K562 (cell line): ENCODE measurements around the gene QKI. TPM values are rescaled to one million over a fixed set of nuclear protein-coding genes. Genes with fewer than 3 reads are reported as not detected.

Experiments used
- ATAC-seq: fragments of 200-7000 bp; cut with Tn5 transposase; 3 replicates; pipeline ENCODE4 v1.9.1; 2020; ENCODE audit warnings: moderate library complexity
- BruUV-seq: library from RNA; stranded (reverse); fragments of 400-500 nt; replicated peaks from 2 replicates; lab custom pipeline; 2021; lab: Mats Ljungman, UMichigan
- CTCF ChIA-PET: fragments of 300-600 bp; formaldehyde crosslinking; extraction: SDS; loops from one replicate; lab custom pipeline; 2021; ENCODE audit warnings: low intra/inter-chr PET ratio; lab: Yijun Ruan, JAX
- POLR2A ChIA-PET: fragments of 300-600, 350-650 bp; sonication (Branson Sonifier 250); formaldehyde crosslinking; extraction: SDS; loops from one replicate; lab custom pipeline; 2021; ENCODE audit warnings: antibody characterized with exemption, inconsistent platforms; lab: Yijun Ruan, JAX
- DNase-seq, 4 experiments: peaks; one replicate each; pipeline versions ENCODE4 v3.0.0 to v3.0.0-alpha.2; 2011 to 2018; ENCODE audit warnings: low spot score in 3 of 4, mixed read lengths in 3 of 4; ENCODE audit errors: extremely low read depth in 1 of 4
- FAIRE-seq: peaks from 2 replicates; lab custom pipeline; 2011; peaks lifted over from hg19 to GRCh38; lab: Jason Lieb, UNC
- H2AFZ ChIP-seq: 2 replicates; pipeline ENCODE4 v1.6.0; 2011; ENCODE audit warnings: low read depth, low read length, control low read depth, inconsistent platforms
- H3K27ac ChIP-seq: fragments of 200-600 bp; 3 replicates; pipeline ENCODE4 v1.8.0; 2011; ENCODE audit warnings: low read depth, mild to moderate bottlenecking, control low read depth, inconsistent platforms, low read length, moderate library complexity, mixed read lengths; ENCODE audit errors: extremely low read depth
- H3K27me3 ChIP-seq, 2 experiments: fragments of 300-600 bp in 1 of 2; 2 replicates in 1 of 2; 3 replicates in 1 of 2; pipeline versions ENCODE4 v1.6.0 to v1.8.0; 2011; ENCODE audit warnings: inconsistent platforms in 2 of 2, low read length in 2 of 2, mild to moderate bottlenecking in 1 of 2, mixed read lengths in 1 of 2, moderate library complexity in 1 of 2; ENCODE audit not compliant: control insufficient read depth in 2 of 2, insufficient read depth in 2 of 2
- H3K36me3 ChIP-seq: fragments of 300-600 bp; 3 replicates; pipeline ENCODE4 v1.8.0; 2011; ENCODE audit warnings: mild to moderate bottlenecking, low read length, inconsistent platforms; ENCODE audit not compliant: control insufficient read depth, insufficient read depth
- H3K4me1 ChIP-seq, 2 experiments: fragments of 200-600 bp in 1 of 2; replicated peaks in 1 of 2; 2 replicates in 1 of 2; 3 replicates in 1 of 2; pipeline versions ENCODE4 v1.5.1 to v1.8.0; 2011; ENCODE audit warnings: inconsistent platforms in 2 of 2, low read length in 2 of 2, mild to moderate bottlenecking in 1 of 2, mixed read lengths in 1 of 2, moderate library complexity in 1 of 2; ENCODE audit not compliant: control insufficient read depth in 2 of 2, insufficient read depth in 2 of 2
- H3K4me2 ChIP-seq: 2 replicates; pipeline ENCODE4 v1.6.1; 2011; ENCODE audit warnings: low read length, control low read depth, inconsistent platforms, mixed read lengths; ENCODE audit not compliant: insufficient read depth
- H3K4me3 ChIP-seq: fragments of 200-600 bp; sonication (generic), shearing (Covaris generic); 2 replicates; pipeline ENCODE4 v1.5.1; 2016; ENCODE audit warnings: control low read depth, inconsistent platforms
- H3K79me2 ChIP-seq: fragments of 200-600 bp; 3 replicates; pipeline ENCODE4 v1.8.0; 2011; ENCODE audit warnings: low read length, inconsistent platforms; ENCODE audit not compliant: control insufficient read depth, insufficient read depth
- H3K9ac ChIP-seq, 2 experiments: 2 replicates each; pipeline versions ENCODE4 v1.6.0 to v1.6.1; 2011; ENCODE audit warnings: low read depth in 2 of 2, low read length in 2 of 2, control low read depth in 1 of 2, inconsistent platforms in 1 of 2, mild to moderate bottlenecking in 1 of 2, mixed read lengths in 1 of 2; ENCODE audit not compliant: insufficient read depth in 1 of 2
- H3K9me1 ChIP-seq: one replicate; pipeline ENCODE4 v1.6.0; 2011; ENCODE audit warnings: inconsistent platforms, mild to moderate bottlenecking, low read length, moderate library complexity; ENCODE audit not compliant: control insufficient read depth, insufficient read depth
- H3K9me3 ChIP-seq: replicated peaks from 2 replicates; pipeline ENCODE4 v1.5.1; 2011; ENCODE audit warnings: low read depth, low read length, inconsistent platforms; ENCODE audit not compliant: control insufficient read depth, insufficient read depth
- H4K20me1 ChIP-seq: replicated peaks from 2 replicates; pipeline ENCODE4 v1.6.1; 2011; ENCODE audit warnings: low read length, inconsistent platforms, mixed read lengths; ENCODE audit not compliant: control insufficient read depth, insufficient read depth
- CBX1 ChIP-seq: sonication (generic); IDR thresholded peaks from 2 replicates; pipeline ENCODE4 v1.6.1; 2016; ENCODE audit warnings: antibody characterized with exemption, low read depth, mild to moderate bottlenecking
- CCAR2 ChIP-seq: fragments of 200-400 bp; formaldehyde crosslinking; IDR thresholded peaks from 2 replicates; pipeline ENCODE4 v1.6.1; 2017; ENCODE audit warnings: mild to moderate bottlenecking, low read depth, low read length
- EZH2 ChIP-seq: IDR thresholded peaks from 2 replicates; pipeline ENCODE4 v1.6.1; 2012; ENCODE audit warnings: low read depth, mild to moderate bottlenecking, inconsistent platforms, low read length, borderline replicate concordance
- GABPB1 ChIP-seq: sonication (generic); formaldehyde crosslinking; IDR thresholded peaks from 2 replicates; pipeline ENCODE4 v1.8.0; 2022; ENCODE audit warnings: mild to moderate bottlenecking, missing genetic modification reagents
- HCFC1 ChIP-seq: IDR thresholded peaks from 2 replicates; pipeline ENCODE4 v1.6.1; 2012; ENCODE audit warnings: low read depth, low read length, improper control_type of control experiment
- ILF3 ChIP-seq: fragments of 450-650 bp; IDR thresholded peaks from 2 replicates; pipeline ENCODE4 v1.6.1; 2018; ENCODE audit warnings: antibody characterized with exemption, mild to moderate bottlenecking, moderate library complexity, borderline replicate concordance
- RFX1 ChIP-seq: fragments of 450-650 bp; IDR thresholded peaks from 2 replicates; pipeline ENCODE4 v1.6.1; 2016; ENCODE audit warnings: mild to moderate bottlenecking, moderate library complexity
- RHOXF2B ChIP-seq: fragments of 250-450 bp; sonication (Bioruptor Pico); conservative IDR thresholded peaks from 2 replicates; pipeline ENCODE4 v1.5.1; 2021
- RNF2 ChIP-seq: sonication (generic); IDR thresholded peaks from 2 replicates; pipeline ENCODE4 v1.6.1; 2016
- ZC3H4 ChIP-seq: sonication (generic); formaldehyde crosslinking; IDR thresholded peaks from 2 replicates; pipeline ENCODE4 v1.9.0; 2021; ENCODE audit warnings: missing genetic modification reagents, borderline replicate concordance
- ZNF644 ChIP-seq: fragments of 200-800 bp; sonication (Bioruptor generic); IDR thresholded peaks from 2 replicates; pipeline ENCODE4 v1.6.1; 2016; ENCODE audit warnings: low read depth, missing genetic modification characterization, missing compliant biosample characterization
- ZNF766 ChIP-seq: fragments of 200-800 bp; sonication (Bioruptor generic); conservative IDR thresholded peaks from 2 replicates; pipeline ENCODE4 v1.6.1; 2016; ENCODE audit warnings: missing genetic modification characterization, missing compliant biosample characterization
- WGBS: fragments of 100-300 bp; shearing (Covaris generic); methylation state at CpG from one replicate; pipeline ENCODE4 v1.1.6; 2016; ENCODE audit warnings: low coverage, mixed read lengths; ENCODE audit not compliant: insufficient coverage; ENCODE audit errors: missing lambda C conversion rate; 5-methylcytosine and 5-hydroxymethylcytosine counted together
- in situ Hi-C: fragments of 300-500 bp; cut with MboI; formaldehyde crosslinking; loops from 4 replicates; pipeline ENCODE4 v1.15.0; 2018; ENCODE audit warnings: inconsistent platforms, mixed read lengths
- intact Hi-C: fragments of 100-400 bp; cut with micrococcal nuclease; formaldehyde crosslinking; loops from 2 replicates; pipeline ENCODE4 v1.14.2; 2022
- polyA plus RNA-seq, 8 experiments: library from polyadenylated mRNA; depleted of rRNA in 4 of 8; stranded (reverse) in 5 of 8; unstranded in 3 of 8; fragments of >200 nt; fragmentation: Nextera tagmentation in 2 of 8; fragmentation: Illumina TruSeq in 1 of 8; extraction: Ambion mirVana in 2 of 8; extraction: Trizol in 1 of 8; gene quantifications; 2 replicates each; pipeline versions ENCODE4 v1.2.1 to v1.2.3, GENCODE V29; 2011 to 2014; ENCODE audit warnings: inconsistent platforms in 1 of 8, missing spikeins in 1 of 8
- total RNA-seq, 7 experiments: library from RNA; depleted of rRNA in 6 of 7; stranded (reverse); fragments of >200 nt in 6 of 7; fragmentation: Illumina TruSeq in 2 of 7; extraction: Trizol in 2 of 7; gene quantifications; 2 replicates each; pipeline versions ENCODE4 v1.2.1 to v1.2.3, GENCODE V29; 2011 to 2021; ENCODE audit warnings: low replicate concordance in 1 of 7
- TF ChIP-seq, protein P1 (sequence below): fragments of 450-650 bp; IDR thresholded peaks from 2 replicates; pipeline ENCODE4 v1.7.1; 2018; ENCODE audit warnings: mild to moderate bottlenecking, low read depth; ENCODE audit not compliant: partially characterized antibody
- TF ChIP-seq, protein P2 (sequence below), 2 experiments: IDR thresholded peaks in 1 of 2; conservative IDR thresholded peaks in 1 of 2; 2 replicates each; pipeline ENCODE4 v1.6.1; 2016; ENCODE audit warnings: low read depth in 2 of 2, mild to moderate bottlenecking in 1 of 2, missing compliant biosample characterization in 1 of 2, missing genetic modification characterization in 1 of 2, moderate library complexity in 1 of 2
- TF ChIP-seq, protein P3 (sequence below): fragments of 250-450 bp; sonication (Bioruptor Pico); IDR thresholded peaks from 2 replicates; pipeline ENCODE4 v1.8.0; 2021; ENCODE audit warnings: moderate library complexity, mild to moderate bottlenecking, inconsistent platforms

Gene QKI
- total and polyA plus RNA-seq, 9 of the 15 experiments (the other 6 are each of a cell fraction or from before 2014, with no cell fraction given) = 20.4 to 215 (median 123) TPM

DNA sequence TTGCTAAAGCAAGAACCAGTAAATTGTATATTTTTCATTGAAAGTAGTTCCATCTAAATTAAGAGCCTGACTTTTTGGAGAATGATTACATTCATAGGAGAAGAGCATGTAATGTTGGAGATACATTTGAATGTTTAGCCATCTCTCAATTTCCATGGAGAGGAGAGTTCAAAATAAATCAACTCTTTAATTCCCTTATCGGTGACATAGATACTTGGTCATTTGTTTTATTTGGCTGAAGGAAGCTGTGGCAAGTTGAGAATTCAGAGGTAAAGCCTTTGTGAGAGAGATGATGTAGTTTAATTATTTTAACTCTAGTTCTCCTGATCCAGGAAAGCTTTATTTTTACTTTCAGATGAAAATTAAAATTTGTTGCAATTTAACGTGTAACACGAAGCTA lies 22.3 kb downstream of the QKI start:
- Histone ChIP-seq H3K4me3 (no peak overlapping the region), H3K36me3 (no peaks in the 10 kb centered on the region), H3K27me3 (no peaks in the 10 kb centered on the region), H3K4me2 (no peak overlapping the region), H3K9me3 (no peaks in the 10 kb centered on the region), H3K79me2 (peaks cover 98% of the 10 kb centered on the region), H2AFZ (no peak overlapping the region), H3K4me1 (peaks cover 11 to 15% of the 10 kb centered on the region in 2 experiments; a peak in 4 of 5 replicates), H3K27ac (no peak overlapping the region)
- FAIRE-seq (no peak), DNase-seq (no peak)
- ChIA-PET CTCF (interaction anchor here (0.6 kb wide), 1 partner anchor 506 kb away, joined by 3 read pairs; no protein-coding TSS in a partner anchor), POLR2A (interaction anchor here (1.3 to 2.9 kb wide), 2 partner anchors 9 to 17 kb away, joined by 3 to 14 read pairs; no protein-coding TSS in a partner anchor)
- 87% methylated on average over 3 of the region's 3 CpGs for WGBS
- intact Hi-C loops = no loop called here
- BruUV-seq = no TSS peak
- in situ Hi-C loops = no loop called here
- TF ChIP-seq, protein P1, sequence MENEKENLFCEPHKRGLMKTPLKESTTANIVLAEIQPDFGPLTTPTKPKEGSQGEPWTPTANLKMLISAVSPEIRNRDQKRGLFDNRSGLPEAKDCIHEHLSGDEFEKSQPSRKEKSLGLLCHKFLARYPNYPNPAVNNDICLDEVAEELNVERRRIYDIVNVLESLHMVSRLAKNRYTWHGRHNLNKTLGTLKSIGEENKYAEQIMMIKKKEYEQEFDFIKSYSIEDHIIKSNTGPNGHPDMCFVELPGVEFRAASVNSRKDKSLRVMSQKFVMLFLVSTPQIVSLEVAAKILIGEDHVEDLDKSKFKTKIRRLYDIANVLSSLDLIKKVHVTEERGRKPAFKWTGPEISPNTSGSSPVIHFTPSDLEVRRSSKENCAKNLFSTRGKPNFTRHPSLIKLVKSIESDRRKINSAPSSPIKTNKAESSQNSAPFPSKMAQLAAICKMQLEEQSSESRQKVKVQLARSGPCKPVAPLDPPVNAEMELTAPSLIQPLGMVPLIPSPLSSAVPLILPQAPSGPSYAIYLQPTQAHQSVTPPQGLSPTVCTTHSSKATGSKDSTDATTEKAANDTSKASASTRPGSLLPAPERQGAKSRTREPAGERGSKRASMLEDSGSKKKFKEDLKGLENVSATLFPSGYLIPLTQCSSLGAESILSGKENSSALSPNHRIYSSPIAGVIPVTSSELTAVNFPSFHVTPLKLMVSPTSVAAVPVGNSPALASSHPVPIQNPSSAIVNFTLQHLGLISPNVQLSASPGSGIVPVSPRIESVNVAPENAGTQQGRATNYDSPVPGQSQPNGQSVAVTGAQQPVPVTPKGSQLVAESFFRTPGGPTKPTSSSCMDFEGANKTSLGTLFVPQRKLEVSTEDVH = no peak
- TF ChIP-seq ZNF644 (tag) = no peak
- no peak for TF ChIP-seq ZNF766 (CRISPR knock-in tag)
- TF ChIP-seq RNF2 = no peak
- TF ChIP-seq CCAR2 = no peak
- TF ChIP-seq RFX1 = no peak
- no peak for TF ChIP-seq GABPB1 (CRISPR knock-in tag)
- TF ChIP-seq ILF3 = no peak
- TF ChIP-seq, protein P2, sequence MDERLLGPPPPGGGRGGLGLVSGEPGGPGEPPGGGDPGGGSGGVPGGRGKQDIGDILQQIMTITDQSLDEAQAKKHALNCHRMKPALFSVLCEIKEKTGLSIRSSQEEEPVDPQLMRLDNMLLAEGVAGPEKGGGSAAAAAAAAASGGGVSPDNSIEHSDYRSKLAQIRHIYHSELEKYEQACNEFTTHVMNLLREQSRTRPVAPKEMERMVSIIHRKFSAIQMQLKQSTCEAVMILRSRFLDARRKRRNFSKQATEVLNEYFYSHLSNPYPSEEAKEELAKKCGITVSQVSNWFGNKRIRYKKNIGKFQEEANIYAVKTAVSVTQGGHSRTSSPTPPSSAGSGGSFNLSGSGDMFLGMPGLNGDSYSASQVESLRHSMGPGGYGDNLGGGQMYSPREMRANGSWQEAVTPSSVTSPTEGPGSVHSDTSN (CRISPR knock-in tag; IDR thresholded peaks at IDR 0.05; ENCODE audit: low read depth) = no peak
- TF ChIP-seq, protein P2 (tag; conservative IDR thresholded peaks at IDR 0.05; ENCODE audit: low read depth) = no peak
- no peak for TF ChIP-seq EZH2
- TF ChIP-seq HCFC1 = no peak
- TF ChIP-seq RHOXF2B = no peak
- TF ChIP-seq CBX1 = no peak
- TF ChIP-seq, protein P3, sequence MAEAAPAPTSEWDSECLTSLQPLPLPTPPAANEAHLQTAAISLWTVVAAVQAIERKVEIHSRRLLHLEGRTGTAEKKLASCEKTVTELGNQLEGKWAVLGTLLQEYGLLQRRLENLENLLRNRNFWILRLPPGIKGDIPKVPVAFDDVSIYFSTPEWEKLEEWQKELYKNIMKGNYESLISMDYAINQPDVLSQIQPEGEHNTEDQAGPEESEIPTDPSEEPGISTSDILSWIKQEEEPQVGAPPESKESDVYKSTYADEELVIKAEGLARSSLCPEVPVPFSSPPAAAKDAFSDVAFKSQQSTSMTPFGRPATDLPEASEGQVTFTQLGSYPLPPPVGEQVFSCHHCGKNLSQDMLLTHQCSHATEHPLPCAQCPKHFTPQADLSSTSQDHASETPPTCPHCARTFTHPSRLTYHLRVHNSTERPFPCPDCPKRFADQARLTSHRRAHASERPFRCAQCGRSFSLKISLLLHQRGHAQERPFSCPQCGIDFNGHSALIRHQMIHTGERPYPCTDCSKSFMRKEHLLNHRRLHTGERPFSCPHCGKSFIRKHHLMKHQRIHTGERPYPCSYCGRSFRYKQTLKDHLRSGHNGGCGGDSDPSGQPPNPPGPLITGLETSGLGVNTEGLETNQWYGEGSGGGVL (CRISPR knock-in tag) = no peak
- TF ChIP-seq ZC3H4 (CRISPR knock-in tag) = no peak
- TF ChIP-seq, all 486 proteins: peak for 0
- peaks cover 12% of the 10 kb centered on the region for H4K20me1 ChIP-seq
- no peaks in the 10 kb centered on the region for H3K9me1 ChIP-seq
- no peak for ATAC-seq
- no peak overlapping the region for H3K9ac ChIP-seq
